NCI-H146 treated with DMSO at 0.1 percent for 48 hours (cell line): ENCODE results near the gene CNTN5.

ENCODE experiments used
- DNase-seq: peaks from one replicate; lab custom pipeline; 2025; ENCODE audit not compliant: unreplicated experiment; lab: John Stamatoyannopoulos, UW

CNTN5 gene

GRCh38 chr11:99162819-99163218 lies 142.1 kb downstream of the CNTN5 start:
- DNase-seq: no peak

- no peak for DNase-seq
Observed at GRCh38 chr11:99170591-99170990, 149.8 kb downstream of the CNTN5 start.

GRCh38 chr11:99171330-99171729 lies 150.6 kb downstream of the CNTN5 start:
- no peak for DNase-seq

- DNase-seq: no peak
Observed at GRCh38 chr11:99176430-99176829, 155.7 kb downstream of the CNTN5 start.

GRCh38 chr11:99177446-99177845 lies 156.7 kb downstream of the CNTN5 start:
- no peak for DNase-seq

- no peak for DNase-seq
Observed at GRCh38 chr11:99184146-99184545, 163.4 kb downstream of the CNTN5 start.

DNA sequence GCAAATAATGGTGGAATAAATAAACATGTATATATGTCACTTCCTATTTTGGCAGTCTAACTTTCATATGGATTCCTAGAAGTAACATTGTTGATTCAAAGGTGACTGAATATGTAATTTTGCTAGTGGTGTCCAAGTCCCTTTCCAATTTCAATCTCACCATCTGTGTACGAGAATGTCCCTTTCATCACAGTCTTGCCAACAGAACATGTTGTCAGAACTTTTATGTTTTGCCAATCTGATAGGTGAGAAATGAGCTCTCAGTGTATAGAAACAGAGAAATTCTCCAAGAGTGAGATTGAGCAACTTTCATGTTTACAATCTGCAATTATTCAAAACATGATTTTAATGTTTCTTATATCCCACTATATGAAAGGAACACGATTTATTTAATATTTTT lies 167.5 kb downstream of the CNTN5 start:
- no peak for DNase-seq

GRCh38 chr11:99192716-99193115 lies 172.0 kb downstream of the CNTN5 start:
- no peak for DNase-seq

- no peak for DNase-seq
Observed at GRCh38 chr11:99197477-99197876, 176.7 kb downstream of the CNTN5 start.

GRCh38 chr11:99198215-99198614 lies 177.5 kb downstream of the CNTN5 start:
- no peak for DNase-seq

DNA sequence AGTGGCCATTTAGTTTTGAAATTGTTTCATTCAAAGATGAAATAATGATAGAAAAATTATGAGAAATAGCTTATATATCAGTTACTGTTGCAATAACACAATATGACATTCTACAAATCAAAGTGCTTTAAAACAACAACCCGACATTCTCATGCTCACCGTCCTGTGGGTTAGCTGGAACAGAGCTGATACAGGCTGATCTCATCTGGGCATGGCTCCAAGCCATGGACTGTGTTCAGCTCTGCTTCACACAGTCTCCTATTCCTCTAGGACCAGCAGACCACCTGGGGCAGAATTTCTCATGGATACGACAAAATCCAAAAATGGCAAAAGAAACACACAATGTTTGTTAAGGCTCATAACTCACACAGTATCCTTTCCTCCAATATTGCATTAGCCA lies 178.6 kb downstream of the CNTN5 start:
- DNase-seq: no peak

DNA sequence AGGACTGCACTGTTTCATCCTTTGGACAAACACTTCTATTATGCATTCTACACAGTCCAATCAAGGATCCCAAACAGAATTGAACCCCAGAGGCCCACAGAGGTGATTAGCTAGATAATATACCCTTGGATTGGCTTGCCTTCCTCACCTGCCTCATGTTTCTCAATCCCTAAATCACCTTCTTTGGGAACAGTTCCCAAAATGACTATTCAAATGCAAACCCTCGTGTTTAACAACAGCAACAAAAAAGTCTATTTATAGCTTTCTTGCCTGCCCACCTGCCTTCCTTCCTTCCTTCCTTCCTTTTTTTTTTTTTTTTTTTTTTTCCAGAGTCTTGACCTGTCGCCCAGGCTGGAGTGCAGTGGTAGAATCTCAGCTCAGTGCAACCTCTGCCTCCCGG lies 180.0 kb downstream of the CNTN5 start:
- no peak for DNase-seq

GRCh38 chr11:99208813-99209212 lies 188.1 kb downstream of the CNTN5 start:
- DNase-seq: no peak

- no peak for DNase-seq
Observed at GRCh38 chr11:99229544-99229943, 208.8 kb downstream of the CNTN5 start.

- DNase-seq: no peak
Observed at GRCh38 chr11:99234534-99234933, 213.8 kb downstream of the CNTN5 start.

DNA sequence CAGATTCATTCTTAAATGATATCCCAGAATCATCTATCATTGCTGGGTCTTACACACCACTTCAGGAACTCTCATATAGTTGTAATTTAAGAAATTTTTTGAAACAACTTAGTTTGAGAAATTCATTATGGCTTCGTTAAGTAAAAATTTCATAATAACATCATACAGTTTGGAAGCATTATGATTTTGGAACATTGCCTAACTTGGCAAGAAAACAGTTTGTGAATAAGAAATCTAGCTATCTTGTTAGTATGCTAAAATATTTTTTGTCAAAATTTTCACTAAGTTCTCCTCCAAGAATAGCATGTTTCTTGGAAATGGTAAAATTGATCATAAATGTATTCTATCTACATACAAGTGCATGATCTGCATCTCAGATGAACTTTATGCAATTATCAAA lies 217.7 kb downstream of the CNTN5 start:
- no peak for DNase-seq

DNA sequence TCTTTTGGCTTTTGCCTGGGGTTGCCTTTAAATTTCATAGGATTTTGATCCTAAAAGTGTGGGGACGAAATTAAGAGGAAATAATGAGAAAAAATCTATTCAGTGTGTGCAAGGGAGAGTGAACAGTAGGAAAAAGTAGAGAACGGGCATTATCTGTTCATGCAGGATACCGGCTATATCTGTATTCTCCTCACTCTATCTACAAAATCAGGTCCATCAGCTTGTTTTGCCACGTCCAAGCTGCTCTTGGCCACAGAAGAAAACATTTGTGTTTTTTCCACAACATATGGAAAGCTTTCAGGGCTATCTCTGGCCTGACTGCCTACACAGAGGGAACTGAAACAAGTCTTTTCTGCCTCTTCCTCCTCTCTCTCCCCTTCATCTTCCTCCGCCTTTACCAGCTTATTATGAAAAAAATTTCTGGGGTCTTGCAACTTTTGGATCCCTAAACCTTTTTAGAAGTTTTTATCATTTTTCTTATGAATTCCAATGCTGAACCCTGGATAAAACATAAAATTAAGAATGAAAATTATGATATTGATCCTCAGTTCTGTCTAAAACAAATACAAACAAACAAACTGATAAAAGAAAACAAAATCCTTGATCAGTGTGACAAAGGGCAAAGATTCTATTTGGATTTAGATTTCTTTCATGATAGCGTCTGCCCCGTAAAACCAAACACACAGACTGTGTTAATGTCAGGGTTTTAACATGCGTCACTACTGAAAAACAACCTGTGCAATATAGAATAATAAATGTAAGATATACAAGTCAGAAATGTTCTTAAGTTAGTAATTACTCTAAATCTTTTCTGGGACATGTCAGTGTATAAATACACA lies 219.7 kb downstream of the CNTN5 start:
- DNase-seq: no peak

- DNase-seq: no peak
Observed at GRCh38 chr11:99241066-99241465, 220.3 kb downstream of the CNTN5 start.

GRCh38 chr11:99244613-99245012 lies 223.9 kb downstream of the CNTN5 start:
- no peak for DNase-seq

GRCh38 chr11:99246199-99246598 lies 225.4 kb downstream of the CNTN5 start:
- DNase-seq: no peak

DNA sequence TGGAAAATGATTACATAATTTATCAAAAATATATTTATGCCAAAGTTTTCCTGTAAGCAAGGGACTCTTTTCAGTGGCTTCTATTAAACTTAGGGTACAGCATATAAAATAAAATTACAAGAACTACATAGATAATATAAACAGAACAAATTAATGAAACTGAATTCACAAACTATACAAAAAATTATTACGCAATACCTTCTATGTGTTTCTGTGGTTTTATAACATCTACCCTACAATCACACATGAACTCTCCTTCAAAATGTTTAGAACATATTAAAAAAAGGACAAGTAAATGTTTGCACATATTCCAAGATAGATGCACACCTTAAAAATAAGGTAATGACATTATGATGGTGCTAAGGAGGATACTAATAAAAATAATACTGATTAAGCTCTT lies 235.9 kb downstream of the CNTN5 start:
- DNase-seq: no peak

DNA sequence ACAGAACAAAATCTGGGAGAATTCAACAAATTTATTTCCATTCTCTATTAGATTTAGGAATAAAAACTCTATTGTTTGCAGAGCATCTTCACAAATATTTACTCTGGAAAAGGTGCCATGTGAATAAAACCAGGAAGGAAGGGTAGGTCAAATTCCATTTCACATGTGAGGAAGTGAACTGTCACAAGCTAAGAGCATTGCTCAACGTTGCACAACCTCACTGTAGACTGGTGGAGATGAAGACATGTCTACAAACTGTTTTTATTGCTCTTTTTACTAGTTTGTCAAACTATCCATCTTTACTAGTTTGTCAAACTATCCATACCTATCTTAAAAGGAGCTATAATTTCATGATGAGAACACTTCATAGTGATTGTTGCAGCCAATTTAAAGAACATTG lies 236.4 kb downstream of the CNTN5 start:
- no peak for DNase-seq

DNA sequence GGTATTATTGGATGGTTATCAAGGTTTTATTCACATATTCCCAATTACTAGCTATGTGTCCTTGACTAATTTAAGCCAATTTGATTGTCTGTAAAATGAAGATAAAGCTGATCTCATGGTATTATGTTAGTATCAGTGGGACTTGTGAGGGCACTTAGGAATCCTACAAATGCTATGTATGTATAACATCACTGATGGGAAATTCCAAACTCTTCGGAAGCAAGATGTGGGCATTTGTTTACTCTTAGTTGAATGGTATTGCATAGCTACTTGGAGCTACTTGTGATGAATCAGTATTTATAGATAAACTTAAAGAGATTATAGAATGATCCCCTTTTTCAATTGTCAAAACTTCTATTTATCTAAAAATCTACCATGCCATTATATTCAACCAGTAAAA lies 239.9 kb downstream of the CNTN5 start:
- DNase-seq: no peak
